Measurements from ENCODE around the gene BICDL1. TPM values are rescaled to one million over a fixed set of nuclear protein-coding genes. Genes with fewer than 3 reads are reported as not detected.

Gene BICDL1
- total and polyA plus RNA-seq, 10 of the 15 experiments (the other 5 are each of a cell fraction or from before 2014, with no cell fraction given): 0.72 to 12.3 (median 4.2) TPM

DNA sequence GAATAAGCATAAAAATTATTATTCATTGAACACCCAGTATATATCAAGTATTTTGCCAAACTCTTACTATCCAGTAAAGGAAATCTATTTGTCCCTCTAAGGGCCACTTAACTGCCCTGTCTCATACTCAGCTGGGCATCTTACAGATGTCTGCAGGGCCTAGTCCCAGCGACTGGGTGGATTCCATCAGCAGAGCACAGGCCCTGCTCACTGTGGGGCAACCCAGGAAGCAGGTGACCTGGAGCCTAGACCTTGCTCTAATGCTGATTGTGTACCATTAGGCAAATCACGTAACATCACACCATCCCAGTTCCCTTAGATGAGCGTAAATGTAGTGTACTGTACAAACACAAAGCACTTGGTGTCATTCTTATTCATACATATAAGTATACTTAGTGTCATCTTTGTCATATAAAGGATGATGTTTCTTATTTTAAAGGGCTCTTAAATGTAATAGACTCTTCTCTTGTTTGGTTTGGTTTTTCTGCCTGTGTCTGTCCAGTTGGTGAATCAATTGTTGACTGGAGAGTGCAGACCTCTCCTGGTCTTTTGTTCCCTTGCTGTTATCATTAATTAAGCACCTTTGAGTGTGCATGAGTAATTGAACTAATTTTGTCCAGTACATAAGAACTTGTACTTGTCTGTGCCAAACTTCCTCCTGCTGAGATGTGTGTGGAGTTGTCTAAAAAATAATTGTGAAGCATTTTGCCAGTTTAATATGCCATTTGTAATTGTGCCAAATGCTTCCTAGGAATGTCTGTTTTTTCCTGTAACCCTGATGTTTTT is 78.2 kb downstream of the BICDL1 start:
- Histone ChIP-seq H3K4me3 (no peak overlapping the region), H3K4me1 (ENCODE audit: control insufficient read depth, insufficient read depth, low read length) (no peaks in the 10 kb centered on the region), H2AFZ (ENCODE audit: control insufficient read depth, low read depth, low read length) (no peak overlapping the region), H3K36me3 (ENCODE audit: control insufficient read depth in 2 of 2, insufficient read depth in 2 of 2, low read length in 1 of 2) (peaks cover 0 to 2% of the 10 kb centered on the region in 2 experiments; a peak in 1 of 4 replicates), H3K4me2 (ENCODE audit: control insufficient read depth, insufficient read depth) (no peak overlapping the region), H3K9me3 (replicated peaks; ENCODE audit: control insufficient read depth, insufficient read depth, low read length) (no peaks in the 10 kb centered on the region), H3K27me3 (replicated peaks in 1 of 2; ENCODE audit: control insufficient read depth in 2 of 2, insufficient read depth in 2 of 2, low read length in 1 of 2) (no peaks in the 10 kb centered on the region), H3K79me2 (ENCODE audit: control insufficient read depth, insufficient read depth, low read length) (no peaks in the 10 kb centered on the region), H3K9ac (ENCODE audit: control insufficient read depth, insufficient read depth, low read length) (no peak overlapping the region), H3K27ac (ENCODE audit: control insufficient read depth, insufficient read depth) (no peak overlapping the region), H4K20me1 (ENCODE audit: control insufficient read depth, insufficient read depth) (no peaks in the 10 kb centered on the region)
- no peak for ATAC-seq
- intact Hi-C loops (cut with micrococcal nuclease; ENCODE audit: unreplicated experiment) (no loop called here), in situ Hi-C loops (cut with MboI) (no loop called here)
- ChIA-PET POLR2A (interaction anchor here (0.6 kb wide), 1 partner anchor 68 kb away, joined by 5 read pairs; no protein-coding TSS in a partner anchor), CTCF (interaction anchor here (0.6 to 1.3 kb wide), 3 partner anchors 13 to 272 kb away, joined by 3 read pairs; no protein-coding TSS in a partner anchor), SMC1A (ENCODE audit: uncharacterized antibody, unreplicated experiment) (no interaction called here), RAD21 (ENCODE audit: unreplicated experiment) (no interaction called here)
- TF ChIP-seq NFIC (IDR thresholded peaks at IDR 0.05; ENCODE audit: low read depth, low read length) (no peak), ZBED1 (IDR thresholded peaks at IDR 0.05; ENCODE audit: borderline replicate concordance) (no peak), SMC3 (IDR thresholded peaks at IDR 0.05; ENCODE audit: borderline replicate concordance, low read length) (no peak), HDAC2 (IDR thresholded peaks at IDR 0.05) (no peak), BRCA1 (IDR thresholded peaks at IDR 0.05; ENCODE audit: low read depth, low read length) (no peak), EGR1 (IDR thresholded peaks at IDR 0.05; ENCODE audit: borderline replicate concordance in 1 of 2, low read depth in 2 of 2, low read length in 2 of 2) (no peak), LARP7 (IDR thresholded peaks at IDR 0.05) (no peak), IKZF2 (IDR thresholded peaks at IDR 0.05) (no peak), POLR2AphosphoS5 (IDR thresholded peaks at IDR 0.05; ENCODE audit: low read length) (no peak), MLLT1 (IDR thresholded peaks at IDR 0.05) (no peak), SMARCA5 (IDR thresholded peaks at IDR 0.05) (no peak), TBL1XR1 (IDR thresholded peaks at IDR 0.05; ENCODE audit: low read depth, low read length) (no peak), KLF5 (IDR thresholded peaks at IDR 0.05; ENCODE audit: partially characterized antibody) (no peak), NR2C2 (IDR thresholded peaks at IDR 0.05; ENCODE audit: borderline replicate concordance, control insufficient read depth, insufficient read length, low read depth) (no peak)
- FAIRE-seq: no peak
- no peak for DNase-seq (ENCODE audit: low read depth, low spot score)
- 65% methylated on average over 3 of the region's 3 CpGs for WGBS (ENCODE audit: insufficient coverage, insufficient replicate concordance, low lambda C conversion rate, missing lambda C conversion rate)
- no TSS peak for BruUV-seq (replicated peaks)
